GM13977 (cell line): ENCODE data around the gene SPINK1.

Experiments used
- DNase-seq: peaks from one replicate; pipeline ENCODE4 v3.0.0; 2012; ENCODE audit warnings: low spot score
- CTCF ChIP-seq: IDR thresholded peaks from 2 replicates; pipeline ENCODE4 v1.5.1; 2012; ENCODE audit warnings: mild to moderate bottlenecking, control low read depth; ENCODE audit not compliant: insufficient read depth; ENCODE audit errors: extremely low read depth, missing control alignments
- in situ Hi-C: fragments of 300-500 bp; cut with MboI; formaldehyde crosslinking; loops from one replicate; pipeline ENCODE4 v1.12.0; 2022; ENCODE audit warnings: low sequenced_read_pairs, low pct_unique_long_range_greater_than_20kb, mixed read lengths, inconsistent platforms; ENCODE audit not compliant: unreplicated experiment

Gene SPINK1

GRCh38 chr5:147831465-147831864, at the start of gene SPINK1:
Gene SPINK1, minus strand, starts transcription at chr5:147831671. Its CDS starts 94 bp downstream, at chr5:147831577.
- no peak for DNase-seq
- TF ChIP-seq CTCF, result no peak
- in situ Hi-C loops, result no loop called here

- no peak for TF ChIP-seq CTCF
- DNase-seq, result no peak
- in situ Hi-C loops, result no loop called here
Measured at GRCh38 chr5:147880487-147880886, 49.0 kb upstream of the SPINK1 start.

- no peak for DNase-seq
- no peak for TF ChIP-seq CTCF
- in situ Hi-C loops, result no loop called here
Measured at GRCh38 chr5:147879784-147880183, 48.3 kb upstream of the SPINK1 start.

GRCh38 chr5:147878066-147878759, 46.7 kb upstream of the SPINK1 start, which contains the start of gene SCGB3A2:
Gene SCGB3A2, plus strand, starts transcription at chr5:147878711. Its CDS starts 93 bp downstream, at chr5:147878804.
- in situ Hi-C loops, result no loop called here
- TF ChIP-seq CTCF, result no peak
- no peak for DNase-seq

GRCh38 chr5:147876626-147877025, 45.2 kb upstream of the SPINK1 start:
- TF ChIP-seq CTCF, result no peak
- DNase-seq, result no peak
- in situ Hi-C loops, result no loop called here

- in situ Hi-C loops, result no loop called here
- no peak for DNase-seq
- no peak for TF ChIP-seq CTCF
Measured at GRCh38 chr5:147876141-147876540, 44.7 kb upstream of the SPINK1 start.
